A549 (cell line): ENCODE measurements around the gene ERBB2. TPM values are rescaled to one million over a fixed set of nuclear protein-coding genes. Genes with fewer than 3 reads are reported as not detected.

Experiments
- ATAC-seq, 2 experiments: fragments of 200-7000 bp in 1 of 2; fragments of >200 bp in 1 of 2; cut with Nextera tagmentation in 1 of 2; cut with Tn5 transposase in 1 of 2; 3 replicates each; pipeline versions ENCODE4 v1.8.0 to v1.9.1; 2018 to 2020; ENCODE audit warnings: mild to moderate bottlenecking in 1 of 2, moderate library complexity in 1 of 2
- CTCF ChIA-PET: fragments of 300-600 bp; sonication (Branson Sonifier 250); formaldehyde crosslinking; extraction: SDS; loops from one replicate; lab custom pipeline; 2021; ENCODE audit warnings: antibody characterized with exemption, inconsistent platforms; lab: Yijun Ruan, JAX
- POLR2A ChIA-PET: fragments of 350-600 bp; formaldehyde crosslinking; extraction: SDS; loops from one replicate; lab custom pipeline; 2021; ENCODE audit warnings: antibody characterized with exemption, inconsistent platforms; lab: Yijun Ruan, JAX
- DNase-seq, 2 experiments: peaks; one replicate each; pipeline versions ENCODE4 v3.0.0 to v3.0.0-alpha.2; 2011 to 2016; ENCODE audit warnings: low read depth in 1 of 2, low spot score in 1 of 2
- FAIRE-seq: peaks from 2 replicates; lab custom pipeline; 2011; peaks lifted over from hg19 to GRCh38; lab: Jason Lieb, UNC
- H3K27ac ChIP-seq, 2 experiments: fragments of >200 bp; sonication (Bioruptor Twin); formaldehyde crosslinking; 3 replicates each; pipeline ENCODE4 v1.5.1; 2016 to 2017
- H3K4me1 ChIP-seq: fragments of >200 bp; sonication (Bioruptor Twin); formaldehyde crosslinking; 3 replicates; pipeline ENCODE4 v1.6.1; 2016
- H3K4me2 ChIP-seq: fragments of >200 bp; sonication (Bioruptor Twin); formaldehyde crosslinking; 3 replicates; pipeline ENCODE4 v1.6.1; 2016
- H3K4me3 ChIP-seq: fragments of >200 bp; sonication (Bioruptor Twin); formaldehyde crosslinking; 3 replicates; pipeline ENCODE4 v1.5.1; 2016
- H3K9me3 ChIP-seq: fragments of >200 bp; sonication (Bioruptor Twin); formaldehyde crosslinking; 3 replicates; pipeline ENCODE4 v1.6.1; 2016
- ATOH8 ChIP-seq: fragments of 250-450 bp; sonication (Bioruptor Pico); IDR thresholded peaks from 2 replicates; pipeline ENCODE4 v1.5.0; 2020; ENCODE audit warnings: low read depth, mild to moderate bottlenecking, moderate library complexity
- E2F6 ChIP-seq: IDR thresholded peaks from 2 replicates; pipeline ENCODE4 v1.6.1; 2012; ENCODE audit warnings: low read depth, borderline replicate concordance
- EHMT2 ChIP-seq: fragments of 200-600 bp; sonication (generic); IDR thresholded peaks from 2 replicates; pipeline ENCODE4 v1.6.1; 2016; ENCODE audit warnings: antibody characterized with exemption, low read depth, mild to moderate bottlenecking, moderate library complexity
- ESRRA ChIP-seq: fragments of 150-350 bp; IDR thresholded peaks from 2 replicates; pipeline ENCODE4 v1.6.1; 2014; ENCODE audit warnings: mild to moderate bottlenecking, low read length, borderline replicate concordance
- FOSB ChIP-seq: fragments of 250-450 bp; sonication (Bioruptor Pico); IDR thresholded peaks from 2 replicates; pipeline ENCODE4 v1.5.0; 2020; ENCODE audit warnings: mild to moderate bottlenecking, moderate library complexity
- FOSL2 ChIP-seq, 2 experiments: fragments of 450-650 bp in 1 of 2; fragments of >200 bp in 1 of 2; sonication (Bioruptor Twin) in 1 of 2; formaldehyde crosslinking; IDR thresholded peaks; 2 replicates each; pipeline versions ENCODE4 v1.5.0 to v1.6.1; 2016 to 2020; ENCODE audit warnings: mild to moderate bottlenecking in 1 of 2, moderate library complexity in 1 of 2
- FOXS1 ChIP-seq: fragments of 250-450 bp; sonication (Bioruptor Pico); IDR thresholded peaks from 2 replicates; pipeline ENCODE4 v1.5.0; 2020; ENCODE audit warnings: mild to moderate bottlenecking, moderate library complexity
- GATA3 ChIP-seq: IDR thresholded peaks from 2 replicates; pipeline ENCODE4 v1.6.1; 2012; ENCODE audit warnings: borderline replicate concordance
- HOXB13 ChIP-seq: fragments of 250-450 bp; sonication (Bioruptor Pico); IDR thresholded peaks from 2 replicates; pipeline ENCODE4 v1.5.0; 2020; ENCODE audit warnings: low read depth, mild to moderate bottlenecking, moderate library complexity
- JUN ChIP-seq, 2 experiments: fragments of >200 bp; sonication (Bioruptor Twin); formaldehyde crosslinking; IDR thresholded peaks; 2 replicates in 1 of 2; 3 replicates in 1 of 2; pipeline ENCODE4 v1.6.1; 2016 to 2017
- MYC ChIP-seq: IDR thresholded peaks from 2 replicates; pipeline ENCODE4 v1.6.1; 2012; ENCODE audit warnings: mild to moderate bottlenecking, inconsistent platforms, low read length, improper control_type of control experiment, borderline replicate concordance
- RFX5 ChIP-seq: fragments of 450-650 bp; IDR thresholded peaks from 2 replicates; pipeline ENCODE4 v1.7.1; 2014; ENCODE audit warnings: antibody characterized with exemption, mild to moderate bottlenecking, moderate library complexity
- TFCP2L1 ChIP-seq: fragments of 250-450 bp; sonication (Bioruptor Pico); IDR thresholded peaks from 2 replicates; pipeline ENCODE4 v1.5.0; 2021; ENCODE audit warnings: mild to moderate bottlenecking
- ZNF302 ChIP-seq: fragments of 250-450 bp; sonication (Bioruptor Pico); IDR thresholded peaks from 2 replicates; pipeline ENCODE4 v1.9.0; 2021; ENCODE audit warnings: inconsistent platforms, mild to moderate bottlenecking, moderate library complexity
- WGBS: methylation state at CpG from one replicate; pipeline ENCODE4 v1.1.6; 2017; ENCODE audit errors: missing lambda C conversion rate; 5-methylcytosine and 5-hydroxymethylcytosine counted together
- polyA plus RNA-seq, 4 experiments: library from polyadenylated mRNA; depleted of rRNA in 3 of 4; stranded (reverse); fragments of >200 nt; fragmentation: RNase III in 1 of 4; extraction: RNeasy Plus Mini Kit Qiagen cat#74134 plus additional on column Dnase treatment in 1 of 4; gene quantifications; 2 replicates in 3 of 4; 3 replicates in 1 of 4; pipeline ENCODE4 v1.2.3, GENCODE V29; 2011 to 2017
- TF ChIP-seq, protein P1 (sequence below): fragments of 250-450 bp; sonication (Bioruptor Pico); IDR thresholded peaks from 2 replicates; pipeline ENCODE4 v1.5.0; 2021; ENCODE audit warnings: mild to moderate bottlenecking, moderate library complexity, borderline replicate concordance
- TF ChIP-seq, protein P2 (sequence below): fragments of 450-650 bp; IDR thresholded peaks from 2 replicates; pipeline ENCODE4 v1.6.1; 2014; ENCODE audit warnings: antibody characterized with exemption
- TF ChIP-seq, protein P3 (sequence below): fragments of 150-350 bp; IDR thresholded peaks from 2 replicates; pipeline ENCODE4 v1.6.1; 2014; ENCODE audit warnings: low read depth, mild to moderate bottlenecking, low read length
- TF ChIP-seq, protein P4 (sequence below): IDR thresholded peaks from 2 replicates; pipeline ENCODE4 v1.6.1; 2012

Gene ERBB2
- polyA plus RNA-seq, 2 of the 4 experiments (the other 2 are of a cell fraction): 22.4 to 32.0 TPM

DNA sequence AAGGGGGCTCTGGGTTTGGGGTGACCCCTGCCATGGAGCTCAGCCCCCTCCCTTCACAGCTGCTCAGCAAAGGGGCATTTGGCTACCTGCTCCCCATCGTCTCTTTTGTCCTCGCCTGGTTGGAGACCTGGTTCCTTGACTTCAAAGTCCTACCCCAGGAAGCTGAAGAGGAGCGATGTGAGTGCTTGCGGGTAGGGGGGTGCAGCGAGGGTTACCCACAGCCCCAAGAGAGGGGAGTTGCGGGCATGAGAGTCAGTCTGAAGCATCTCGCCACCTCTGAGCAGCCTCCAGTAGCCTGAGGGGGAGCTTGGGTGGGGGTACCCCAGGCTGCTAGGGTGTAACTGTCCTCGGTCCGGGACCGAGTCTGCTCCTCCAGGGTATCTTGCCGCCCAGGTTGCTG, 41.5 kb upstream of the ERBB2 start:
- TF ChIP-seq HOXB13 (no peak), ZNF302 (CRISPR knock-in tag) (no peak), MYC (no peak), GATA3 (no peak)
- TF ChIP-seq, protein P1, sequence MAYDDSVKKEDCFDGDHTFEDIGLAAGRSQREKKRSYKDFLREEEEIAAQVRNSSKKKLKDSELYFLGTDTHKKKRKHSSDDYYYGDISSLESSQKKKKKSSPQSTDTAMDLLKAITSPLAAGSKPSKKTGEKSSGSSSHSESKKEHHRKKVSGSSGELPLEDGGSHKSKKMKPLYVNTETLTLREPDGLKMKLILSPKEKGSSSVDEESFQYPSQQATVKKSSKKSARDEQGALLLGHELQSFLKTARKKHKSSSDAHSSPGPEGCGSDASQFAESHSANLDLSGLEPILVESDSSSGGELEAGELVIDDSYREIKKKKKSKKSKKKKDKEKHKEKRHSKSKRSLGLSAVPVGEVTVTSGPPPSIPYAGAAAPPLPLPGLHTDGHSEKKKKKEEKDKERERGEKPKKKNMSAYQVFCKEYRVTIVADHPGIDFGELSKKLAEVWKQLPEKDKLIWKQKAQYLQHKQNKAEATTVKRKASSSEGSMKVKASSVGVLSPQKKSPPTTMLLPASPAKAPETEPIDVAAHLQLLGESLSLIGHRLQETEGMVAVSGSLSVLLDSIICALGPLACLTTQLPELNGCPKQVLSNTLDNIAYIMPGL (CRISPR knock-in tag): no peak
- TF ChIP-seq, protein P2, sequence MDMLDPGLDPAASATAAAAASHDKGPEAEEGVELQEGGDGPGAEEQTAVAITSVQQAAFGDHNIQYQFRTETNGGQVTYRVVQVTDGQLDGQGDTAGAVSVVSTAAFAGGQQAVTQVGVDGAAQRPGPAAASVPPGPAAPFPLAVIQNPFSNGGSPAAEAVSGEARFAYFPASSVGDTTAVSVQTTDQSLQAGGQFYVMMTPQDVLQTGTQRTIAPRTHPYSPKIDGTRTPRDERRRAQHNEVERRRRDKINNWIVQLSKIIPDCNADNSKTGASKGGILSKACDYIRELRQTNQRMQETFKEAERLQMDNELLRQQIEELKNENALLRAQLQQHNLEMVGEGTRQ: no peak
- TF ChIP-seq, protein P3, sequence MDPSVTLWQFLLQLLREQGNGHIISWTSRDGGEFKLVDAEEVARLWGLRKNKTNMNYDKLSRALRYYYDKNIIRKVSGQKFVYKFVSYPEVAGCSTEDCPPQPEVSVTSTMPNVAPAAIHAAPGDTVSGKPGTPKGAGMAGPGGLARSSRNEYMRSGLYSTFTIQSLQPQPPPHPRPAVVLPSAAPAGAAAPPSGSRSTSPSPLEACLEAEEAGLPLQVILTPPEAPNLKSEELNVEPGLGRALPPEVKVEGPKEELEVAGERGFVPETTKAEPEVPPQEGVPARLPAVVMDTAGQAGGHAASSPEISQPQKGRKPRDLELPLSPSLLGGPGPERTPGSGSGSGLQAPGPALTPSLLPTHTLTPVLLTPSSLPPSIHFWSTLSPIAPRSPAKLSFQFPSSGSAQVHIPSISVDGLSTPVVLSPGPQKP: no peak
- no peak for DNase-seq
- CTCF ChIA-PET: interaction anchor here (43.0 to 48.4 kb wide), 2 partner anchors 26 to 41 kb away, joined by 1391 to 1581 read pairs; partner anchors contain the start of genes ERBB2, NEUROD2, PGAP3 and PNMT
- WGBS: 95% methylated on average over 11 of the region's 11 CpGs
- POLR2A ChIA-PET: no interaction called here
- FAIRE-seq: no peak
- ATAC-seq: no peak
- Histone ChIP-seq H3K4me1 (peaks cover 13% of the 10 kb centered on the region), H3K4me2 (no peak overlapping the region), H3K27ac (no peak overlapping the region), H3K9me3 (no peaks in the 10 kb centered on the region), H3K4me3 (no peak overlapping the region)

DNA sequence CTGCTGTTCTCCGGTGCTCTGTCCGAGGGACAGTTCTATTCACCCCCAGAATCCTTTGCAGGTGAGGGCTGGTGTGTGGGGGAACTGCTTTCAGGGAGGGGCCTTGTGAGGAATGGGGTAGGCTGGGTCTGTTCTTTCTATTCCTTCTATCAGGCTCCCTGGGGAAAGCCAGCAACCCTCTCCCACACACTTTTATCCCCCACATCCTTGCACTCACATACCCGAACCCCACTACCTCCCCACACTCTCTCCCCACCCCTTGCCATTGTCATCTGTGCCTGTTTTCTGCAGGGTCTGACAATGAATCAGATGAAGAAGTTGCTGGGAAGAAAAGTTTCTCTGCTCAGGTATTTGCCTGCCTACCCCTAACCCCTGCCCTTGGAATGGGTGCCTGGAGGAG, 41.1 kb upstream of the ERBB2 start:
- no peak for ATAC-seq
- TF ChIP-seq GATA3: no peak
- TF ChIP-seq EHMT2: no peak
- TF ChIP-seq, protein P4, sequence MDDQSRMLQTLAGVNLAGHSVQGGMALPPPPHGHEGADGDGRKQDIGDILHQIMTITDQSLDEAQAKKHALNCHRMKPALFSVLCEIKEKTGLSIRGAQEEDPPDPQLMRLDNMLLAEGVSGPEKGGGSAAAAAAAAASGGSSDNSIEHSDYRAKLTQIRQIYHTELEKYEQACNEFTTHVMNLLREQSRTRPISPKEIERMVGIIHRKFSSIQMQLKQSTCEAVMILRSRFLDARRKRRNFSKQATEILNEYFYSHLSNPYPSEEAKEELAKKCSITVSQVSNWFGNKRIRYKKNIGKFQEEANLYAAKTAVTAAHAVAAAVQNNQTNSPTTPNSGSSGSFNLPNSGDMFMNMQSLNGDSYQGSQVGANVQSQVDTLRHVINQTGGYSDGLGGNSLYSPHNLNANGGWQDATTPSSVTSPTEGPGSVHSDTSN: no peak
- no peak for TF ChIP-seq ESRRA
- TF ChIP-seq FOSL2 (IDR thresholded peaks at IDR 0.05): no peak
- TF ChIP-seq FOSL2 (CRISPR knock-in tag; IDR thresholded peaks at IDR 0.05): no peak
- TF ChIP-seq FOXS1 (CRISPR knock-in tag): no peak
- TF ChIP-seq E2F6: no peak
- no peak for TF ChIP-seq FOSB
- no peak for TF ChIP-seq ATOH8 (CRISPR knock-in tag)
- TF ChIP-seq RFX5: no peak
- TF ChIP-seq TFCP2L1: no peak
- no peak for TF ChIP-seq MYC
- TF ChIP-seq JUN (IDR thresholded peaks at IDR 0.05): no peak
- TF ChIP-seq, protein P2: no peak
- DNase-seq: no peak
- H3K9me3 ChIP-seq: no peaks in the 10 kb centered on the region
- no peak overlapping the region for H3K27ac ChIP-seq
- POLR2A ChIA-PET: no interaction called here
- H3K4me1 ChIP-seq: peaks cover 17% of the 10 kb centered on the region
- H3K4me3 ChIP-seq: no peak overlapping the region
- H3K4me2 ChIP-seq: no peak overlapping the region
- FAIRE-seq: no peak
- WGBS: 87% methylated on average over 3 of the region's 3 CpGs
- CTCF ChIA-PET: interaction anchor here (43.0 to 48.4 kb wide), 2 partner anchors 26 to 42 kb away, joined by 1391 to 1581 read pairs; partner anchors contain the start of genes ERBB2, NEUROD2, PGAP3 and PNMT
